GM21528 (cell line): ENCODE data around the gene PHACTR1.

Source experiments
- ATAC-seq: cut with Tn5 transposase; IDR thresholded peaks from one replicate; pipeline ENCODE4 v1.9.1; 2021; ENCODE audit warnings: mild to moderate bottlenecking, moderate library complexity; ENCODE audit not compliant: unreplicated experiment, low FRiP score

PHACTR1 gene

GRCh38 chr6:13272131-13273046, 555.8 kb downstream of the PHACTR1 start:
- ATAC-seq, result peak; percentile 64

- ATAC-seq, result no peak
Observed at GRCh38 chr6:13273202-13273930, 556.8 kb downstream of the PHACTR1 start.

GRCh38 chr6:13273931-13274706, 557.6 kb downstream of the PHACTR1 start:
- ATAC-seq, result peak; percentile 51

- ATAC-seq, result no peak
Observed at GRCh38 chr6:13274707-13275434, 558.3 kb downstream of the PHACTR1 start.

GRCh38 chr6:13275435-13275989, 558.9 kb downstream of the PHACTR1 start:
- no peak for ATAC-seq

GRCh38 chr6:13277231-13277630, 560.7 kb downstream of the PHACTR1 start:
- no peak for ATAC-seq

- ATAC-seq, result no peak
Observed at GRCh38 chr6:13278164-13278563, 561.6 kb downstream of the PHACTR1 start.

GRCh38 chr6:13278991-13279390, 562.4 kb downstream of the PHACTR1 start:
- no peak for ATAC-seq

GRCh38 chr6:13280254-13280653, 563.7 kb downstream of the PHACTR1 start:
- no peak for ATAC-seq

- no peak for ATAC-seq
Observed at GRCh38 chr6:13281686-13282085, 565.1 kb downstream of the PHACTR1 start.

GRCh38 chr6:13282393-13283069, 566.0 kb downstream of the PHACTR1 start:
- no peak for ATAC-seq

- no peak for ATAC-seq
Observed at GRCh38 chr6:13283331-13283730, 566.8 kb downstream of the PHACTR1 start.

GRCh38 chr6:13284646-13285045, 568.1 kb downstream of the PHACTR1 start:
- no peak for ATAC-seq

GRCh38 chr6:13285705-13286104, 569.1 kb downstream of the PHACTR1 start:
- ATAC-seq, result no peak

GRCh38 chr6:13286181-13286580, 569.6 kb downstream of the PHACTR1 start:
- no peak for ATAC-seq

- no peak for ATAC-seq
Observed at GRCh38 chr6:13287104-13287503, 570.5 kb downstream of the PHACTR1 start.

GRCh38 chr6:13288481-13288880, 571.9 kb downstream of the PHACTR1 start:
- ATAC-seq, result no peak

- no peak for ATAC-seq
Observed at GRCh38 chr6:13288969-13289391, 572.4 kb downstream of the PHACTR1 start.

GRCh38 chr6:13289789-13290318, 573.3 kb downstream of the PHACTR1 start:
- ATAC-seq, result no peak
